ENCODE measurements around the gene CERK. TPM values are rescaled to one million over a fixed set of nuclear protein-coding genes. Genes with fewer than 3 reads are reported as not detected.

The CERK gene
- total RNA-seq, 1 donor from 2014 or later, result 46.3 TPM

DNA sequence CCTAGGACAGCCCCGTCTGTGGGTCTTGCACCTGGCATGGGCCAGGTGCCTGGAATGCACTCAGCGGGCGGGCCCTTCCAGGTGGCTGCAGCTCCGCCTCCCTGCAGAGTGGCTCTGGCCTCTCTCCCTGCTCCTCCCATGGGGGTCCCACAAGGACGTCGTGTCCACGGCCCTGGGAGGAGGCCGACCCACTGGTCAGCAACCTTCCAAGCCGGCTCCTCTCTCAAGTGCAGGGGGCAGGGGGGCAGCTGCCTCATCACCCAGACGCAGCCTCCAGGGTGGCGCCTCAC is 41.9 kb downstream of the CERK start:
- no peaks in the 10 kb centered on the region for H3K27me3 ChIP-seq (ENCODE audit: control insufficient read depth, insufficient read depth, low read length)
- TF ChIP-seq, protein P1, sequence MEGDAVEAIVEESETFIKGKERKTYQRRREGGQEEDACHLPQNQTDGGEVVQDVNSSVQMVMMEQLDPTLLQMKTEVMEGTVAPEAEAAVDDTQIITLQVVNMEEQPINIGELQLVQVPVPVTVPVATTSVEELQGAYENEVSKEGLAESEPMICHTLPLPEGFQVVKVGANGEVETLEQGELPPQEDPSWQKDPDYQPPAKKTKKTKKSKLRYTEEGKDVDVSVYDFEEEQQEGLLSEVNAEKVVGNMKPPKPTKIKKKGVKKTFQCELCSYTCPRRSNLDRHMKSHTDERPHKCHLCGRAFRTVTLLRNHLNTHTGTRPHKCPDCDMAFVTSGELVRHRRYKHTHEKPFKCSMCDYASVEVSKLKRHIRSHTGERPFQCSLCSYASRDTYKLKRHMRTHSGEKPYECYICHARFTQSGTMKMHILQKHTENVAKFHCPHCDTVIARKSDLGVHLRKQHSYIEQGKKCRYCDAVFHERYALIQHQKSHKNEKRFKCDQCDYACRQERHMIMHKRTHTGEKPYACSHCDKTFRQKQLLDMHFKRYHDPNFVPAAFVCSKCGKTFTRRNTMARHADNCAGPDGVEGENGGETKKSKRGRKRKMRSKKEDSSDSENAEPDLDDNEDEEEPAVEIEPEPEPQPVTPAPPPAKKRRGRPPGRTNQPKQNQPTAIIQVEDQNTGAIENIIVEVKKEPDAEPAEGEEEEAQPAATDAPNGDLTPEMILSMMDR (IDR thresholded peaks at IDR 0.05; ENCODE audit: insufficient read depth, low read length, poor library complexity, severe bottlenecking), result no peak
- peaks cover 3% of the 10 kb centered on the region for H3K36me3 ChIP-seq (ENCODE audit: control insufficient read depth, insufficient read depth, low read length)
- H3K4me3 ChIP-seq (ENCODE audit: low read depth, low read length), result no peak overlapping the region
- DNase-seq (ENCODE audit: low read depth), result no peak

DNA sequence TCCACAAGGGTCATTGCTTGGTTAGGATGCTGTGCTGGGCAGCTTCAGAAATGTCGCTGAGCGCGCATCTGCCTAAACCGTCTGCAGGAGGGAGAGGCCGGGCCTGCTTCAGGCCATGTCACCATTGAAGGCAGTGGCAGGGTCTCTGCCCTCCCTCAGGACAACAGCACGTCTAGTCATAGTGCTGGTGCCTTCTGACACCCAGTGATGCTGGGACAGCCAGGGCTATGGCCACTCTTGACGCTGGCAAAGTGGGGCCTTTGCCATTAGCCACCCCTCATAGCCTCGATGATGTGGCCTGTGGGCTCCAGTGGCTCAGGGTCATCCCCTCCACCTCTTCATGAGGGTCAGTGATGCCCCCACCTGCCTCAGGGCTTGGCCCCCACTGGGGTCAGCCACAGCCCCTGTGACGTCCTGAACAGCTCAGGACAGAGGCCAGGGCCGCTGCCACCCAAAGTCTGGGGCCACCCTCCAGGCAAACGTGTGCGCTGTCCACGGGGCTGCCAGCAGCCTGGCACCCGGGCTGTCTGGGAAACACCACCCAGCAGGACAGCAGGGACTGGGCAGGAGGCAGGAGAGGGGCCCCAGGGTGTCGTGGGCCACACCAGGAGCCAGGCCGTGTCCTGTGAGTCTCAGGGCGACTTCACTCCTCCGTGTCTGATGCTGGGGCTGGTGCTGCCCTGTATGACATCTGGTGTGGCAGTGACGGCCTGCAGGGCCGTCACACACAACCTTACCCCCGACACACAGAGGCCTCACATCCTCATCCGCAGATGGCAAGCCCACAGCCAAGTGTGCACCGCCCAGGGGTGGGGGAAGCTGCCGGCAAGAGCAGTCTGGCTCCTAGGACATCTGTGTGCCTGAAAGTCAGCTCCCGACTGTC is 42.5 kb downstream of the CERK start:
- Histone ChIP-seq H3K36me3 (ENCODE audit: control insufficient read depth, insufficient read depth, low read length) (peaks cover 3% of the 10 kb centered on the region), H3K4me3 (ENCODE audit: low read depth, low read length) (no peak overlapping the region), H3K27me3 (ENCODE audit: control insufficient read depth, insufficient read depth, low read length) (no peaks in the 10 kb centered on the region)
- DNase-seq (ENCODE audit: low read depth), result no peak
- TF ChIP-seq, protein P1 (IDR thresholded peaks at IDR 0.05; ENCODE audit: insufficient read depth, low read length, poor library complexity, severe bottlenecking), result no peak

DNA sequence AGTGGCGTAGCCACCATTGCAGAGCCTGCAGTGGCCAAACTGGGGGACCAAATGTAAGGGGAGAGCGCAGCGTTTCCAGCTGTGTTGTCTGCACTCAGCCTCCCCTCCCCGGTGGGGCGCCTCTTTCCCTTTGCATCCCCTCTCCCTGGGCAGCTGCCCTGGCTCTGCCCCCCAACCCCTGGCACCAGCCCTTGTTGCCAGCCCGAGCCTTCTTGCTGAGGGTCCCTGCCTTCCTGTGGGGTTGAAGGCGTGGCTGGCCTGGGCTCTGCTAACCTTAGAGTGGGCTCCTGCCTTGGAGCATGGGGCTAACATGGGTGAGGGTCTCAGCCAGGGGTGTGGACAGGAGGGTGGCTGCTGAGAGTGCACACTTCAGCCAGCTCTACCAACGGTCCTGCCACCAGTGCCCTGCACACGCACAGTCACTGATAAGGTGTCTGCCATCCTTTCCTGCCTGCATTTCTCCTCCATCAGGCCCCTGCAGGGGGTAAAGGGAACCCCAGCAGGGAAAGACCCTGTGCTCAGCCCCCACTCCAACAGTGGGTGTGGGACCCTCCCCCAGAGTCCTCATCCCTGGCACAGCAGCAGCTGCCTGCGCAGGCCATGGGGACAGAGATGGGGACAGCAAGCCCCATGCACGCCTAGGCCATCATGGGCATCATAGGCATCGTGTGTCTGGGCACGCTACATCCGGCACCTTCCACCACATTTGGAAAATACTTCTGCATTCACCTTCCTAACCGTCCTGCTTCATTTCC is 43.5 kb downstream of the CERK start:
- no peak for DNase-seq (ENCODE audit: low read depth)
- peaks cover 3% of the 10 kb centered on the region for H3K36me3 ChIP-seq (ENCODE audit: control insufficient read depth, insufficient read depth, low read length)
- TF ChIP-seq, protein P1 (IDR thresholded peaks at IDR 0.05; ENCODE audit: insufficient read depth, low read length, poor library complexity, severe bottlenecking), result no peak
- H3K27me3 ChIP-seq (ENCODE audit: control insufficient read depth, insufficient read depth, low read length), result no peaks in the 10 kb centered on the region
- H3K4me3 ChIP-seq (ENCODE audit: low read depth, low read length), result no peak overlapping the region

DNA sequence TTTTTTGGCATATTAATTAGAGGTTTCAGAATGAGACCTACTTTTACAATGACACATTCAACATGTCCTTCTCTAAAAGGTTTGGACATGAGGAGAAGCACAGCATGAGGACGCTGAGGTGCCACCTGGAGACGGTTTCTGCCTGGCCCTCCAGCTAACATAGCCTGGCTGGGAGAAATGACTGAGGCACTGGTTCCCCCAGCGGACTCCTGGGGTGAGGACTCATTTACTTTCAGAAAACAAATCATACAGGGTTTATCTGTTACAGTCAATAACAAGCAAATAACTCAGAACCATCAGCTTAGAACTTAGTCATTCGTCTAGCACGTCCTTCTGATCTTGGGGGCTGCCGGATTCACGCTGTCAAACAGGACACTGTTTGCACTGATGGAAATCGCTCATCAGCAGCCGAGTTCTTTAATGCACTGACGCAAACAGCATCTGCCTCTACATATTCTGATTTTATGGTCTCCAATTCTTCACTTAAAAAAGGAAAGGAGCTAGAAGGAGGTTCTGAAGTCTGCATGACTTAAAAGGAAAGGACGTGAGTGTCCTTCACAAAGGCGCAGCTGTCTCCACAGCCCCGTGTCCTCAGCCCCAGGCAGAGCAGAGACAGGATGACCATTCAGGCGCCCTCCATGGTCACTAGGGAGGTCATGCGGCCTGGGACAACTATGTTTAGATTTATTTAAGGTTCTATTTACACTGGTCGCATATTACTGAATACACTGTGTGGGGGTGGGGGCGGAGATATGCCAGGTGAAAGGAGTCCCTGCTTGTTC is 44.2 kb downstream of the CERK start:
- TF ChIP-seq, protein P1 (IDR thresholded peaks at IDR 0.05; ENCODE audit: insufficient read depth, low read length, poor library complexity, severe bottlenecking), result no peak
- no peak for DNase-seq (ENCODE audit: low read depth)
- H3K27me3 ChIP-seq (ENCODE audit: control insufficient read depth, insufficient read depth, low read length), result no peaks in the 10 kb centered on the region
- H3K36me3 ChIP-seq (ENCODE audit: control insufficient read depth, insufficient read depth, low read length), result peaks cover 3% of the 10 kb centered on the region
- H3K4me3 ChIP-seq (ENCODE audit: low read depth, low read length), result no peak overlapping the region

DNA sequence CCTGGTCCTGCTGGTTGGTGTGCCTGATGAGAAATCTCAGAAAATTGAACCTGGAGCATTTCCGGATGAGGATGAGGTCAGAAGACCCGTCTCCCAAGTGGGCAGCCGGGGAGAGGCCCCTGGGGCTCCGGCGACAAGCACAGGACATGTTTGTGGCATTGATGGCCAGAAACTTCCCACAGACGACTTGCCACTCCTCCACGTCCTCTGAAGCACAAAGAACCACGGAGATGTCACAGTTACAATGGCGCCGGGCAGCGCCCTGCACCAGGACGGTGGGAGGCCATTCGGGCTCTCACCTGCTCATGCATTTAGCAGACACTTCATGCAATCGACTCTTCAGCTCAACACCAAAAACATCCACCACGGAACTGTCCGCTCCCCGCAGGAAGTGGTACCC is 46.5 kb downstream of the CERK start:
- no peak for DNase-seq (ENCODE audit: low read depth)
- H3K36me3 ChIP-seq (ENCODE audit: control insufficient read depth, insufficient read depth, low read length), result peaks cover 3% of the 10 kb centered on the region
- H3K4me3 ChIP-seq (ENCODE audit: low read depth, low read length), result no peak overlapping the region
- TF ChIP-seq, protein P1 (IDR thresholded peaks at IDR 0.05; ENCODE audit: insufficient read depth, low read length, poor library complexity, severe bottlenecking), result no peak
- no peaks in the 10 kb centered on the region for H3K27me3 ChIP-seq (ENCODE audit: control insufficient read depth, insufficient read depth, low read length)

Data from kidney epithelial cell (primary cell).